Body of pancreas (tissue), 4 donors: ENCODE results near the gene ZNF407. TPM values are rescaled to one million over a fixed set of nuclear protein-coding genes. Genes with fewer than 3 reads are reported as not detected.

Source experiments
- ATAC-seq: fragments of 150-250 bp; one replicate; pipeline ENCODE4 v1.9.1; 2016
- DNase-seq, 4 donors: peaks; one replicate each; pipeline ENCODE4 v3.0.0-alpha.2; 2019
- H3K27ac ChIP-seq, 4 donors: fragments of 200-600 bp; sonication (generic); 1 replicate in 3 of 4; 2 replicates in 1 of 4; pipeline versions ENCODE4 v1.5.1 to v1.6.1; 2016 to 2019; ENCODE audit warnings: mild to moderate bottlenecking in 1 of 4, mixed read lengths in 1 of 4, moderate library complexity in 1 of 4
- H3K27me3 ChIP-seq, 2 donors: fragments of 200-600 bp; sonication (generic); one replicate each; pipeline ENCODE4 v1.6.0; 2016; ENCODE audit warnings: mild to moderate bottlenecking in 1 of 2
- H3K36me3 ChIP-seq, 2 donors: fragments of 200-600 bp; sonication (generic); replicated peaks in 1 of 2; 2 replicates each; pipeline ENCODE4 v1.5.1; 2016; ENCODE audit warnings: low read depth in 2 of 2; ENCODE audit not compliant: insufficient read depth in 1 of 2
- H3K4me1 ChIP-seq: fragments of 200-600 bp; sonication (generic); one replicate; pipeline ENCODE4 v1.6.0; 2016
- H3K4me3 ChIP-seq, 2 donors: fragments of 200-600 bp; sonication (generic); 1 replicate in 1 of 2; 2 replicates in 1 of 2; pipeline ENCODE4 v1.5.1; 2016 to 2019
- H3K9me3 ChIP-seq, 3 donors: fragments of 200-600 bp; sonication (generic); 1 replicate in 2 of 3; 2 replicates in 1 of 3; pipeline ENCODE4 v1.5.1; 2016
- CTCF ChIP-seq, 7 experiments: fragments of 450-650 bp in 4 of 7; fragments of 200-600 bp in 3 of 7; sonication (generic) in 3 of 7; IDR thresholded peaks; one replicate each; pipeline ENCODE4 v1.5.1; 2016 to 2019; ENCODE audit warnings: antibody characterized with exemption in 7 of 7
- POLR2A ChIP-seq, 3 donors: fragments of 450-650 bp; IDR thresholded peaks; one replicate each; pipeline ENCODE4 v1.6.1; 2016; ENCODE audit warnings: antibody characterized with exemption in 3 of 3, mild to moderate bottlenecking in 2 of 3
- WGBS, 2 donors: methylation state at CpG; one replicate each; pipeline ENCODE4 v1.1.5; 2017; 5-methylcytosine and 5-hydroxymethylcytosine counted together
- intact Hi-C: fragments of 100-400 bp; cut with DNase I; formaldehyde crosslinking; loops from one replicate; pipeline ENCODE4 v1.15.1; 2023
- total RNA-seq, 2 donors: library from RNA; depleted of rRNA; stranded (reverse); fragments of >200 nt; gene quantifications; one replicate each; pipeline ENCODE4 v1.1.0, GENCODE V29; 2016

ZNF407 gene
- total RNA-seq, 2 donors from 2014 or later = 14.3 to 19.1 TPM

- no peaks in the 10 kb centered on the region for H3K36me3 ChIP-seq
- intact Hi-C loops = no loop called here
- H3K27me3 ChIP-seq = no peaks in the 10 kb centered on the region
- no peaks in the 10 kb centered on the region for H3K4me1 ChIP-seq
- no peak for TF ChIP-seq POLR2A (IDR thresholded peaks at IDR 0.05)
- no peak overlapping the region for H3K4me3 ChIP-seq
- H3K9me3 ChIP-seq = no peaks in the 10 kb centered on the region
- DNase-seq (no peak), ATAC-seq (no peak)
- no peak overlapping the region for H3K27ac ChIP-seq
- 78 to 82% methylated on average over 7 to 10 of the region's 10 CpGs for WGBS, 2 donors
These were observed 512.1 kb downstream of the ZNF407 start for GRCh38 chr18:75109819-75110218.

GRCh38 chr18:75110311-75110710, 512.6 kb downstream of the ZNF407 start:
- no peaks in the 10 kb centered on the region for H3K27me3 ChIP-seq
- no peaks in the 10 kb centered on the region for H3K36me3 ChIP-seq
- H3K4me3 ChIP-seq = no peak overlapping the region
- no peaks in the 10 kb centered on the region for H3K4me1 ChIP-seq
- 67 to 70% methylated on average over 9 of the region's 9 CpGs for WGBS, 2 donors
- H3K9me3 ChIP-seq = no peaks in the 10 kb centered on the region
- no peak for ATAC-seq
- intact Hi-C loops = no loop called here
- no peak for DNase-seq
- H3K27ac ChIP-seq = no peak overlapping the region
- TF ChIP-seq POLR2A (IDR thresholded peaks at IDR 0.05) (no peak), CTCF (IDR thresholded peaks at IDR 0.05) (no peak)

GRCh38 chr18:75110846-75111415, 513.3 kb downstream of the ZNF407 start:
- Histone ChIP-seq H3K27me3 (no peaks in the 10 kb centered on the region), H3K4me3 (no peak overlapping the region), H3K27ac (no peak overlapping the region), H3K9me3 (no peaks in the 10 kb centered on the region), H3K36me3 (no peaks in the 10 kb centered on the region), H3K4me1 (no peaks in the 10 kb centered on the region)
- no peak for ATAC-seq
- DNase-seq = no peak
- 55 to 59% methylated on average over 3 to 12 of the region's 12 CpGs for WGBS, 2 donors
- intact Hi-C loops = no loop called here
- TF ChIP-seq CTCF (IDR thresholded peaks at IDR 0.05) (no peak), POLR2A (IDR thresholded peaks at IDR 0.05) (no peak)

GRCh38 chr18:75111760-75112159, 514.1 kb downstream of the ZNF407 start:
- ATAC-seq (no peak), DNase-seq (no peak)
- Histone ChIP-seq H3K36me3 (no peaks in the 10 kb centered on the region), H3K9me3 (no peaks in the 10 kb centered on the region), H3K27ac (no peak overlapping the region), H3K27me3 (no peaks in the 10 kb centered on the region), H3K4me3 (no peak overlapping the region), H3K4me1 (no peaks in the 10 kb centered on the region)
- TF ChIP-seq CTCF (IDR thresholded peaks at IDR 0.05) (no peak), POLR2A (IDR thresholded peaks at IDR 0.05) (no peak)
- intact Hi-C loops = no loop called here
- WGBS, 2 donors = 63 to 69% methylated on average over 8 of the region's 8 CpGs

- no peaks in the 10 kb centered on the region for H3K36me3 ChIP-seq
These were observed 514.8 kb downstream of the ZNF407 start for GRCh38 chr18:75112186-75113096.

More at GRCh38 chr18:75112186-75113096, 514.8 kb downstream of the ZNF407 start:
- DNase-seq (no peak), ATAC-seq (no peak)
- TF ChIP-seq POLR2A (IDR thresholded peaks at IDR 0.05) (no peak), CTCF (IDR thresholded peaks at IDR 0.05) (no peak)
- no peaks in the 10 kb centered on the region for H3K4me1 ChIP-seq
- H3K27ac ChIP-seq = no peak overlapping the region
- WGBS, 2 donors = 74 to 75% methylated on average over 16 of the region's 16 CpGs
- intact Hi-C loops = no loop called here
- H3K27me3 ChIP-seq = no peaks in the 10 kb centered on the region
- H3K9me3 ChIP-seq = no peaks in the 10 kb centered on the region
- no peak overlapping the region for H3K4me3 ChIP-seq
